HL-60 (cell line): ENCODE measurements around the gene AKR1E2.

Experiments used
- DNase-seq, 2 experiments: peaks; one replicate each; pipeline ENCODE4 v3.0.0-alpha.2; 2010 to 2020; ENCODE audit warnings: low read depth in 1 of 2, low spot score in 1 of 2
- H3K27ac ChIP-seq: fragments of 250-450 bp; sonication (Bioruptor Pico); replicated peaks from 2 replicates; pipeline ENCODE4 v1.5.1; 2020; ENCODE audit warnings: mild to moderate bottlenecking, moderate library complexity
- H3K27me3 ChIP-seq: fragments of 250-450 bp; sonication (Bioruptor Pico); 2 replicates; pipeline ENCODE4 v1.5.1; 2021; ENCODE audit warnings: mild to moderate bottlenecking, moderate library complexity; ENCODE audit not compliant: insufficient read depth, poor library complexity, severe bottlenecking
- H3K4me3 ChIP-seq: replicated peaks from 2 replicates; pipeline ENCODE4 v1.5.1; 2011; ENCODE audit warnings: mild to moderate bottlenecking, control low read depth, low read length; ENCODE audit not compliant: insufficient read depth
- GABPA ChIP-seq: IDR thresholded peaks from 2 replicates; pipeline ENCODE4 v1.6.1; 2012; ENCODE audit warnings: low read depth
- POLR2AphosphoS5 ChIP-seq: IDR thresholded peaks from 2 replicates; pipeline ENCODE4 v1.6.1; 2012; ENCODE audit warnings: low read depth
- SPI1 ChIP-seq: IDR thresholded peaks from 2 replicates; pipeline ENCODE4 v1.6.1; 2012; ENCODE audit warnings: low read depth, mild to moderate bottlenecking, borderline replicate concordance
- TF ChIP-seq, protein P1 (sequence below): IDR thresholded peaks from one replicate; pipeline ENCODE4 v1.5.1; 2011; ENCODE audit warnings: low read length, control low read depth, inconsistent platforms; ENCODE audit not compliant: insufficient read depth
- TF ChIP-seq, protein P2 (sequence below): IDR thresholded peaks from 2 replicates; pipeline ENCODE4 v1.6.1; 2012; ENCODE audit warnings: low read depth; ENCODE audit not compliant: insufficient replicate concordance

AKR1E2 gene

DNA sequence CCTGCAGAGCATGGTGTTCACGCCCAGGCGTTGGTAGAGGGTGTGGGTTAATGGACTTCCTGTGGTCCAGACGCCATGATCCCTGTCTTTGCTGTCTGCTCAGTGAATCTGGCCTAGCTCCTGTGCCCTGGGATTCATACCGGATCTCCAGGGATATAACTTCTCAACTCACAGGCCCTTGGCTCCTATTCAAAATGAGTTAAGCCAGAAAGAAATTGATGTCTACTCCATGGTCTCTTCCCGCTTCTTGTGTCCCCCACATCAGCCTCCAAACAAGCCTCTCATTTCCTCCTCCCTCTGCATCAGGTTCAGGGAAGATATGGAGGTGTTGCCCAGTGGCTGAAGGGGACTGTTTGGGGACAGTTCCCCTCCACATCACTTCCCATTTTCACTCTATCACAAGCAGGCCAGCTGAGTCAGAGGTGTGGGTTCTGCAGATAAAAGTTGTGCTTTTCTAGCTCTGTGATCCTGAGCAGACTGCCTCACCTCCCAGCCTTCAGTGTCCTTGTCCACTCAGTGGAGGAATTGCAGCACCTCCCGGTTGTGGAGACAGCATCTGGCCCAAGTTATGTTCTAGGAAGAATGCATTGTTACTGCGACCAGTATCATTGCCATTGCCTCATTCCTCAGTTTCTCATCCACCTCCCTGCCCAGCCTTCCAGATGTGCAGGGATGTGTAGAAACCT lies 22.5 kb downstream of the AKR1E2 start:
- DNase-seq, result no peak
- no peaks in the 10 kb centered on the region for H3K27me3 ChIP-seq
- no peak overlapping the region for H3K27ac ChIP-seq
- no peak overlapping the region for H3K4me3 ChIP-seq
- no peak for TF ChIP-seq GABPA
- peak; percentile 19; the same call in 1 of the 2 replicates for TF ChIP-seq SPI1
- TF ChIP-seq, protein P1, sequence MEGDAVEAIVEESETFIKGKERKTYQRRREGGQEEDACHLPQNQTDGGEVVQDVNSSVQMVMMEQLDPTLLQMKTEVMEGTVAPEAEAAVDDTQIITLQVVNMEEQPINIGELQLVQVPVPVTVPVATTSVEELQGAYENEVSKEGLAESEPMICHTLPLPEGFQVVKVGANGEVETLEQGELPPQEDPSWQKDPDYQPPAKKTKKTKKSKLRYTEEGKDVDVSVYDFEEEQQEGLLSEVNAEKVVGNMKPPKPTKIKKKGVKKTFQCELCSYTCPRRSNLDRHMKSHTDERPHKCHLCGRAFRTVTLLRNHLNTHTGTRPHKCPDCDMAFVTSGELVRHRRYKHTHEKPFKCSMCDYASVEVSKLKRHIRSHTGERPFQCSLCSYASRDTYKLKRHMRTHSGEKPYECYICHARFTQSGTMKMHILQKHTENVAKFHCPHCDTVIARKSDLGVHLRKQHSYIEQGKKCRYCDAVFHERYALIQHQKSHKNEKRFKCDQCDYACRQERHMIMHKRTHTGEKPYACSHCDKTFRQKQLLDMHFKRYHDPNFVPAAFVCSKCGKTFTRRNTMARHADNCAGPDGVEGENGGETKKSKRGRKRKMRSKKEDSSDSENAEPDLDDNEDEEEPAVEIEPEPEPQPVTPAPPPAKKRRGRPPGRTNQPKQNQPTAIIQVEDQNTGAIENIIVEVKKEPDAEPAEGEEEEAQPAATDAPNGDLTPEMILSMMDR, result no peak
- no peak for TF ChIP-seq POLR2AphosphoS5
- TF ChIP-seq, protein P2, sequence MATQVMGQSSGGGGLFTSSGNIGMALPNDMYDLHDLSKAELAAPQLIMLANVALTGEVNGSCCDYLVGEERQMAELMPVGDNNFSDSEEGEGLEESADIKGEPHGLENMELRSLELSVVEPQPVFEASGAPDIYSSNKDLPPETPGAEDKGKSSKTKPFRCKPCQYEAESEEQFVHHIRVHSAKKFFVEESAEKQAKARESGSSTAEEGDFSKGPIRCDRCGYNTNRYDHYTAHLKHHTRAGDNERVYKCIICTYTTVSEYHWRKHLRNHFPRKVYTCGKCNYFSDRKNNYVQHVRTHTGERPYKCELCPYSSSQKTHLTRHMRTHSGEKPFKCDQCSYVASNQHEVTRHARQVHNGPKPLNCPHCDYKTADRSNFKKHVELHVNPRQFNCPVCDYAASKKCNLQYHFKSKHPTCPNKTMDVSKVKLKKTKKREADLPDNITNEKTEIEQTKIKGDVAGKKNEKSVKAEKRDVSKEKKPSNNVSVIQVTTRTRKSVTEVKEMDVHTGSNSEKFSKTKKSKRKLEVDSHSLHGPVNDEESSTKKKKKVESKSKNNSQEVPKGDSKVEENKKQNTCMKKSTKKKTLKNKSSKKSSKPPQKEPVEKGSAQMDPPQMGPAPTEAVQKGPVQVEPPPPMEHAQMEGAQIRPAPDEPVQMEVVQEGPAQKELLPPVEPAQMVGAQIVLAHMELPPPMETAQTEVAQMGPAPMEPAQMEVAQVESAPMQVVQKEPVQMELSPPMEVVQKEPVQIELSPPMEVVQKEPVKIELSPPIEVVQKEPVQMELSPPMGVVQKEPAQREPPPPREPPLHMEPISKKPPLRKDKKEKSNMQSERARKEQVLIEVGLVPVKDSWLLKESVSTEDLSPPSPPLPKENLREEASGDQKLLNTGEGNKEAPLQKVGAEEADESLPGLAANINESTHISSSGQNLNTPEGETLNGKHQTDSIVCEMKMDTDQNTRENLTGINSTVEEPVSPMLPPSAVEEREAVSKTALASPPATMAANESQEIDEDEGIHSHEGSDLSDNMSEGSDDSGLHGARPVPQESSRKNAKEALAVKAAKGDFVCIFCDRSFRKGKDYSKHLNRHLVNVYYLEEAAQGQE, result no peak

DNA sequence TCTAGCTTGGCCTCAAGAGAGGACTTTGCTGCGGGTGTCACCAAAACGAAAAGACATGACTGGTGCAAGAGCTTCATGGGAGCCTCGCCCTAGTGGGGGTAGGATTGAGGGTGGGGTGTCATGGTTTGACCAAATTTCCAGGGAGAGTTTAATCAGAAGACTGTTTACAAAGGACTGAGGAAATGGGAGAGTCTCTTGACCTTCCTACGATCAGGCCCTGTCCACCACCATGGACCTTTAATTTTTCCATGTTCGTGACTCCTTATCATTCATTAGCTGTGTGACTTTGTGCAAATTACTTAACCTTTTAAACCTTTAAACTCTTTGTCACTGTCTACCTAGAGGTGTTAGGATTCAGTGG lies 23.0 kb downstream of the AKR1E2 start:
- H3K27ac ChIP-seq, result no peak overlapping the region
- TF ChIP-seq POLR2AphosphoS5 (no peak), SPI1 (no peak), GABPA (no peak)
- TF ChIP-seq, protein P2, result no peak
- TF ChIP-seq, protein P1, result no peak
- no peaks in the 10 kb centered on the region for H3K27me3 ChIP-seq
- H3K4me3 ChIP-seq, result no peak overlapping the region
- DNase-seq, result no peak

GRCh38 chr10:4849555-4850242 lies 23.7 kb downstream of the AKR1E2 start:
- TF ChIP-seq, protein P1, result peak; percentile 77
- TF ChIP-seq POLR2AphosphoS5 (no peak), GABPA (no peak), SPI1 (no peak)
- TF ChIP-seq, protein P2, result no peak
- Histone ChIP-seq H3K4me3 (no peak overlapping the region), H3K27ac (no peak overlapping the region), H3K27me3 (no peaks in the 10 kb centered on the region)
- DNase-seq, result peak; percentile 42 to 67
